ENCODE measurements around the gene STMND1. TPM values are rescaled to one million over a fixed set of nuclear protein-coding genes. Genes with fewer than 3 reads are reported as not detected.
"Not testable (repeated sequence)": the region's sequence is repeated elsewhere in the genome, so short reads cannot be mapped to it uniquely, and the experiment has no call there.

The STMND1 gene
- total RNA-seq, 1 donor from 2014 or later = not detected

- no peak for TF ChIP-seq CTCF (IDR thresholded peaks at IDR 0.05)
- ATAC-seq (no peak), DNase-seq (no peak)
- Histone ChIP-seq H3K4me3 (no peak overlapping the region), H3K27ac (no peak overlapping the region), H3K36me3 (no peaks in the 10 kb centered on the region), H3K9me3 (no peaks in the 10 kb centered on the region), H3K4me1 (no peaks in the 10 kb centered on the region), H3K27me3 (no peaks in the 10 kb centered on the region)
- intact Hi-C loops (cut with DNase I) = no loop called here
These were observed 42.0 kb upstream of the STMND1 start for GRCh38 chr6:17059850-17060249.

DNA sequence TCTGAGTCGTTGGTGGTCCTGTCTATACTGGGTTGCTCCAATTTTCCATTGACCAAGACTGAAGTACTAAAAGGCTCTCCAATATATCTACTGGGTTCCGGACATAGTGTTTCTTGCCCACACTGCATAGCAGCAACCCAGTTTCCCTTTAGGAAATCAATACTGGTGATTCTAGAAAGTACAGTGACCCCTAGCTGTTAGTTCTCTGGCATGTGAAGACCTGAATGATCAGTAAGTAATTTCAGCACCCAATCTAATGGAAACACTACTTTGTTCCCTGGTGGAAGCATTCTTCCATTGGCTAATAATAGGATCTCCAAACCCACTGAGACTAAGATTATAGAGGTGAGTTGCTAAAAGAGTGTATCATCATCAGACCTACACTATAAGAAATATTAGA, 40.8 kb upstream of the STMND1 start:
- no peak for ATAC-seq
- Histone ChIP-seq H3K36me3 (no peaks in the 10 kb centered on the region), H3K9me3 (no peaks in the 10 kb centered on the region), H3K27ac (no peak overlapping the region), H3K4me1 (no peaks in the 10 kb centered on the region), H3K27me3 (no peaks in the 10 kb centered on the region), H3K4me3 (no peak overlapping the region)
- DNase-seq = no peak
- TF ChIP-seq CTCF (IDR thresholded peaks at IDR 0.05) = no peak
- intact Hi-C loops (cut with DNase I) = no loop called here

DNA sequence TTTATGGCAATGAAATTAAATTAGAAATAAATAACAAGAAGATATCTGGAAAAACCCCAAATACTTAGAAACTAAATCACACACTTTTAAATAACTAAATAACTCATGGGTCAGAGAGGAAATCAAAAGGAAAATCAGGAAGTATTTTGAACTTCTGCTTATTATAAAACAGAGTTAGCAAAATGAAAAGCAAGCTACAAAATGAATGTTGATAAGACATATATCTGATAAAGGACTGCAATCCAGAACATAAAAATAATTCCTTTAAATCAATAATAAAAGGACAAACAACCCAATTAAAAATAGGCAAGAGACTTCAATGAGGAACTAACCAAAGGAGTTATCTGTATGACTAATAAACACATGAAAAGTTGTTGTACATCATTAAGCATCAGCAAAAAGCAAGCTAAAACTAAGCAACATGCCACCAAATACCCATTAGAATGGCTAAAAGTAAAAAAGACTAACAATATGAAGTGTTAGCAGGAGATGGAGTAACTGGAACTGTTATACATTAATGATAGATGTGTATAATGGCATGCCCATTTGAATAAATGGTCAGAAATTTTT, 38.9 kb upstream of the STMND1 start:
- intact Hi-C loops (cut with DNase I) = no loop called here
- no peak for DNase-seq
- no peaks in the 10 kb centered on the region for H3K4me1 ChIP-seq
- no peak overlapping the region for H3K4me3 ChIP-seq
- TF ChIP-seq CTCF (IDR thresholded peaks at IDR 0.05) = no peak
- H3K36me3 ChIP-seq = no peaks in the 10 kb centered on the region
- H3K27ac ChIP-seq = no peak overlapping the region
- H3K9me3 ChIP-seq = no peaks in the 10 kb centered on the region
- H3K27me3 ChIP-seq = no peaks in the 10 kb centered on the region
- no peak for ATAC-seq

DNA sequence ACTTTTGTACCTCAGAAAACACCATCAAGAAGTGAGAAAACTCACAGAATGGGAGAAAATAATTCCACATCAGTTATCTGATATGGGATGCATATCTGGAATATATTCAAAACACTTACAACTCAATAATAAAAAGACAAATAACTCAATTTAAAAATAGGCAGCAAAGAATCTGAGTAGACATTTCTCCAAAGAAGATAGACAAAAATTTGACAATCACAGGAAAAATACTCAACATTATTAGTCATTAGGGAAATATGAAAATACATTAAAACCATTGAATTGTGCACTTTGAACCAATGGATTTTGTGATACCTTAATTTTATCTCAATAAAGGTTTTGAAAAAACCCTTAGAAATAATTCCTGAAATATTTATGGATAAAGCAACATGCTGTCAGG, 36.9 kb upstream of the STMND1 start:
- Histone ChIP-seq H3K36me3 (no peaks in the 10 kb centered on the region), H3K4me1 (no peaks in the 10 kb centered on the region), H3K27me3 (no peaks in the 10 kb centered on the region), H3K4me3 (no peak overlapping the region), H3K27ac (no peak overlapping the region), H3K9me3 (no peaks in the 10 kb centered on the region)
- intact Hi-C loops (cut with DNase I) = no loop called here
- no peak for TF ChIP-seq CTCF (IDR thresholded peaks at IDR 0.05)
- ATAC-seq (no peak), DNase-seq (no peak)

- no peaks in the 10 kb centered on the region for H3K4me1 ChIP-seq
- ATAC-seq = no peak
- no peak for TF ChIP-seq CTCF (IDR thresholded peaks at IDR 0.05)
- no peaks in the 10 kb centered on the region for H3K36me3 ChIP-seq
- H3K4me3 ChIP-seq = no peak overlapping the region
- H3K9me3 ChIP-seq = no peaks in the 10 kb centered on the region
- DNase-seq = no peak
- H3K27me3 ChIP-seq = no peaks in the 10 kb centered on the region
- intact Hi-C loops (cut with DNase I) = no loop called here
- no peak overlapping the region for H3K27ac ChIP-seq
These were observed 35.2 kb upstream of the STMND1 start for GRCh38 chr6:17066610-17067009.

GRCh38 chr6:17068972-17069371, 32.9 kb upstream of the STMND1 start:
- H3K4me1 ChIP-seq; ATAC-seq; H3K27ac ChIP-seq; intact Hi-C loops (cut with DNase I); H3K36me3 ChIP-seq; H3K27me3 ChIP-seq; DNase-seq; H3K4me3 ChIP-seq; H3K9me3 ChIP-seq: not testable (repeated sequence)

- H3K4me3 ChIP-seq; intact Hi-C loops (cut with DNase I); H3K27ac ChIP-seq; DNase-seq; H3K27me3 ChIP-seq; H3K9me3 ChIP-seq; H3K36me3 ChIP-seq; ATAC-seq; H3K4me1 ChIP-seq: not testable (repeated sequence)
These were observed 31.4 kb upstream of the STMND1 start for GRCh38 chr6:17070400-17070799.

DNA sequence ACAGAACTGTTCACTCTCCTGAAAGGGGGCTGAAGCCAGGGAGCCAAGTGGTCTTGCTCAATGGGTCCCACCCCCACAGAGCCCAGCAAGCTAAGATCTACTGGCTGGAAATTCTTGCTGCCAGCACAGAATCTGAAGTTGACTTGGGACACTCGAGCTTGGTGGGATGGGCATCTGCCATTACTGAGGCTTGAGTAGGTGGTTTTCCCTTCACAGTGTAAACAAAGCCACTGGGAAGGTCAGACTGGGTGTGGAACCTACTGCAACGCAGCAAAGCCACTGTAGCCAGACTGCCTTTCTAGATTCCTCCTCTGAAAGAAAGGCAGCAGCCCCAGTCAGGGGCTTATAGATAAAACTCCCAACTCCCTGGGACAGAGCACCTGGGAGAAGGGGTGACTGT, 28.3 kb upstream of the STMND1 start:
- ATAC-seq = peak; percentile 73
- intact Hi-C loops (cut with DNase I) = not testable (repeated sequence)

More for the DNA sequence above, 28.3 kb upstream of the STMND1 start:
- H3K27me3 ChIP-seq, H3K4me3 ChIP-seq, H3K36me3 ChIP-seq, H3K27ac ChIP-seq, H3K4me1 ChIP-seq, DNase-seq, H3K9me3 ChIP-seq: not testable (repeated sequence)
